HEK293 (cell line): ENCODE data around the gene AGAP9.

ENCODE experiments used
- ATF2 ChIP-seq: fragments of 450-650 bp; formaldehyde crosslinking; IDR thresholded peaks from 2 replicates; pipeline ENCODE4 v1.5.1; 2016; ENCODE audit warnings: missing biosample characterization, missing genetic modification characterization, low read depth
- GLI4 ChIP-seq: fragments of 450-650 bp; formaldehyde crosslinking; IDR thresholded peaks from 2 replicates; pipeline ENCODE4 v1.5.1; 2016; ENCODE audit warnings: missing biosample characterization, missing genetic modification characterization
- GLIS1 ChIP-seq: fragments of 450-650 bp; formaldehyde crosslinking; IDR thresholded peaks from 2 replicates; pipeline ENCODE4 v1.5.1; 2016; ENCODE audit warnings: missing biosample characterization, missing genetic modification characterization
- GLIS2 ChIP-seq: fragments of 450-650 bp; formaldehyde crosslinking; IDR thresholded peaks from 2 replicates; pipeline ENCODE4 v1.5.1; 2016; ENCODE audit warnings: missing biosample characterization, missing genetic modification characterization
- PBX3 ChIP-seq: sonication (generic); formaldehyde crosslinking; IDR thresholded peaks from 2 replicates; pipeline ENCODE4 v1.8.1; 2022; ENCODE audit warnings: mild to moderate bottlenecking, moderate library complexity, missing genetic modification reagents
- SCRT1 ChIP-seq: fragments of 450-650 bp; formaldehyde crosslinking; IDR thresholded peaks from 2 replicates; pipeline ENCODE4 v1.5.1; 2016; ENCODE audit warnings: missing biosample characterization, missing genetic modification characterization, borderline replicate concordance
- SCRT2 ChIP-seq: fragments of 450-650 bp; formaldehyde crosslinking; IDR thresholded peaks from 2 replicates; pipeline ENCODE4 v1.5.1; 2016; ENCODE audit warnings: missing biosample characterization, missing genetic modification characterization
- SP2 ChIP-seq: fragments of 450-650 bp; formaldehyde crosslinking; IDR thresholded peaks from 2 replicates; pipeline ENCODE4 v1.5.1; 2016; ENCODE audit warnings: missing biosample characterization, missing genetic modification characterization
- SP3 ChIP-seq: fragments of 450-650 bp; formaldehyde crosslinking; IDR thresholded peaks from 2 replicates; pipeline ENCODE4 v1.5.1; 2016; ENCODE audit warnings: missing biosample characterization, missing genetic modification characterization
- YY1 ChIP-seq: fragments of 450-650 bp; formaldehyde crosslinking; IDR thresholded peaks from 2 replicates; pipeline ENCODE4 v1.5.1; 2018; ENCODE audit warnings: missing biosample characterization, missing genetic modification characterization
- ZBTB1 ChIP-seq: fragments of 450-650 bp; formaldehyde crosslinking; IDR thresholded peaks from 2 replicates; pipeline ENCODE4 v1.5.1; 2016; ENCODE audit warnings: missing biosample characterization, missing genetic modification characterization
- ZBTB8A ChIP-seq: fragments of 450-650 bp; formaldehyde crosslinking; IDR thresholded peaks from 2 replicates; pipeline ENCODE4 v1.5.1; 2016; ENCODE audit warnings: missing biosample characterization, missing genetic modification characterization
- ZFP69B ChIP-seq: fragments of 450-650 bp; formaldehyde crosslinking; IDR thresholded peaks from 2 replicates; pipeline ENCODE4 v1.5.1; 2016; ENCODE audit warnings: missing biosample characterization, missing genetic modification characterization
- ZNF24 ChIP-seq: fragments of 450-650 bp; formaldehyde crosslinking; IDR thresholded peaks from 2 replicates; pipeline ENCODE4 v1.5.1; 2016; ENCODE audit warnings: missing biosample characterization, missing genetic modification characterization
- ZNF324 ChIP-seq: fragments of 450-650 bp; formaldehyde crosslinking; IDR thresholded peaks from 2 replicates; pipeline ENCODE4 v1.5.1; 2016; ENCODE audit warnings: missing biosample characterization, missing genetic modification characterization
- ZNF391 ChIP-seq: fragments of 450-650 bp; formaldehyde crosslinking; IDR thresholded peaks from 2 replicates; pipeline ENCODE4 v1.5.1; 2016; ENCODE audit warnings: low read depth, missing biosample characterization, missing genetic modification characterization, borderline replicate concordance
- ZNF600 ChIP-seq: fragments of 450-650 bp; formaldehyde crosslinking; IDR thresholded peaks from 2 replicates; pipeline ENCODE4 v1.5.1; 2016; ENCODE audit warnings: missing biosample characterization, missing genetic modification characterization
- ZNF629 ChIP-seq: fragments of 450-650 bp; formaldehyde crosslinking; IDR thresholded peaks from 2 replicates; pipeline ENCODE4 v1.5.1; 2017; ENCODE audit warnings: missing biosample characterization, missing genetic modification characterization
- ZNF660 ChIP-seq: fragments of 450-650 bp; IDR thresholded peaks from 2 replicates; pipeline ENCODE4 v1.5.1; 2018; ENCODE audit warnings: missing biosample characterization, mild to moderate bottlenecking, missing genetic modification characterization
- ZNF707 ChIP-seq: fragments of 450-650 bp; formaldehyde crosslinking; IDR thresholded peaks from 2 replicates; pipeline ENCODE4 v1.5.1; 2016; ENCODE audit warnings: missing biosample characterization, missing genetic modification characterization
- ZSCAN23 ChIP-seq: fragments of 450-650 bp; formaldehyde crosslinking; IDR thresholded peaks from 2 replicates; pipeline ENCODE4 v1.5.1; 2016; ENCODE audit warnings: missing biosample characterization, missing genetic modification characterization
- ZSCAN30 ChIP-seq: fragments of 450-650 bp; IDR thresholded peaks from 2 replicates; pipeline ENCODE4 v1.5.1; 2018; ENCODE audit warnings: missing biosample characterization, mild to moderate bottlenecking, missing genetic modification characterization, moderate library complexity
- TF ChIP-seq, protein P1 (sequence below): fragments of 450-650 bp; formaldehyde crosslinking; IDR thresholded peaks from 2 replicates; pipeline ENCODE4 v1.5.1; 2017; ENCODE audit warnings: missing biosample characterization, missing genetic modification characterization
- TF ChIP-seq, protein P2 (sequence below): fragments of 450-650 bp; formaldehyde crosslinking; conservative IDR thresholded peaks from 2 replicates; pipeline ENCODE4 v1.5.1; 2016; ENCODE audit warnings: low read depth, missing biosample characterization, missing genetic modification characterization
- TF ChIP-seq, protein P3 (sequence below): fragments of 450-650 bp; formaldehyde crosslinking; IDR thresholded peaks from 2 replicates; pipeline ENCODE4 v1.5.1; 2016; ENCODE audit warnings: missing biosample characterization, missing genetic modification characterization
- TF ChIP-seq, protein P4 (sequence below): fragments of 450-650 bp; formaldehyde crosslinking; IDR thresholded peaks from 2 replicates; pipeline ENCODE4 v1.5.1; 2016; ENCODE audit warnings: missing biosample characterization, missing genetic modification characterization
- TF ChIP-seq, protein P5 (sequence below): fragments of 450-650 bp; formaldehyde crosslinking; IDR thresholded peaks from 2 replicates; pipeline ENCODE4 v1.5.1; 2016; ENCODE audit warnings: missing biosample characterization, missing genetic modification characterization

The AGAP9 gene

GRCh38 chr10:47553214-47553859 lies 29.9 kb upstream of the AGAP9 start (continued):
- peak; percentile 43; the same call in 1 of the 2 replicates for TF ChIP-seq ATF2 (tag by site-specific recombination)
- peak; percentile 96 for TF ChIP-seq SCRT2 (tag by site-specific recombination)
- TF ChIP-seq, protein P1, sequence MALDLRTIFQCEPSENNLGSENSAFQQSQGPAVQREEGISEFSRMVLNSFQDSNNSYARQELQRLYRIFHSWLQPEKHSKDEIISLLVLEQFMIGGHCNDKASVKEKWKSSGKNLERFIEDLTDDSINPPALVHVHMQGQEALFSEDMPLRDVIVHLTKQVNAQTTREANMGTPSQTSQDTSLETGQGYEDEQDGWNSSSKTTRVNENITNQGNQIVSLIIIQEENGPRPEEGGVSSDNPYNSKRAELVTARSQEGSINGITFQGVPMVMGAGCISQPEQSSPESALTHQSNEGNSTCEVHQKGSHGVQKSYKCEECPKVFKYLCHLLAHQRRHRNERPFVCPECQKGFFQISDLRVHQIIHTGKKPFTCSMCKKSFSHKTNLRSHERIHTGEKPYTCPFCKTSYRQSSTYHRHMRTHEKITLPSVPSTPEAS: peak; percentile 51; the same call in 1 of the 2 replicates
- TF ChIP-seq GLIS1 (tag by site-specific recombination): peak; percentile 41; the same call in 1 of the 2 replicates
- peak; percentile 76 for TF ChIP-seq GLIS2
- peak; percentile 84 for TF ChIP-seq ZNF629 (tag by site-specific recombination)
- peak; percentile 99 for TF ChIP-seq ZNF660
- TF ChIP-seq, protein P2, sequence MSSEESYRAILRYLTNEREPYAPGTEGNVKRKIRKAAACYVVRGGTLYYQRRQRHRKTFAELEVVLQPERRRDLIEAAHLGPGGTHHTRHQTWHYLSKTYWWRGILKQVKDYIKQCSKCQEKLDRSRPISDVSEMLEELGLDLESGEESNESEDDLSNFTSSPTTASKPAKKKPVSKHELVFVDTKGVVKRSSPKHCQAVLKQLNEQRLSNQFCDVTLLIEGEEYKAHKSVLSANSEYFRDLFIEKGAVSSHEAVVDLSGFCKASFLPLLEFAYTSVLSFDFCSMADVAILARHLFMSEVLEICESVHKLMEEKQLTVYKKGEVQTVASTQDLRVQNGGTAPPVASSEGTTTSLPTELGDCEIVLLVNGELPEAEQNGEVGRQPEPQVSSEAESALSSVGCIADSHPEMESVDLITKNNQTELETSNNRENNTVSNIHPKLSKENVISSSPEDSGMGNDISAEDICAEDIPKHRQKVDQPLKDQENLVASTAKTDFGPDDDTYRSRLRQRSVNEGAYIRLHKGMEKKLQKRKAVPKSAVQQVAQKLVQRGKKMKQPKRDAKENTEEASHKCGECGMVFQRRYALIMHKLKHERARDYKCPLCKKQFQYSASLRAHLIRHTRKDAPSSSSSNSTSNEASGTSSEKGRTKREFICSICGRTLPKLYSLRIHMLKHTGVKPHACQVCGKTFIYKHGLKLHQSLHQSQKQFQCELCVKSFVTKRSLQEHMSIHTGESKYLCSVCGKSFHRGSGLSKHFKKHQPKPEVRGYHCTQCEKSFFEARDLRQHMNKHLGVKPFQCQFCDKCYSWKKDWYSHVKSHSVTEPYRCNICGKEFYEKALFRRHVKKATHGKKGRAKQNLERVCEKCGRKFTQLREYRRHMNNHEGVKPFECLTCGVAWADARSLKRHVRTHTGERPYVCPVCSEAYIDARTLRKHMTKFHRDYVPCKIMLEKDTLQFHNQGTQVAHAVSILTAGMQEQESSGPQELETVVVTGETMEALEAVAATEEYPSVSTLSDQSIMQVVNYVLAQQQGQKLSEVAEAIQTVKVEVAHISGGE (tag by site-specific recombination): peak; percentile 100
- 0 out of 2 replicates have a peak, but pooled peaks have one; percentile 48 for TF ChIP-seq PBX3 (CRISPR knock-in tag)
- peak; percentile 98 for TF ChIP-seq ZNF324 (tag by site-specific recombination)
- TF ChIP-seq, protein P3, sequence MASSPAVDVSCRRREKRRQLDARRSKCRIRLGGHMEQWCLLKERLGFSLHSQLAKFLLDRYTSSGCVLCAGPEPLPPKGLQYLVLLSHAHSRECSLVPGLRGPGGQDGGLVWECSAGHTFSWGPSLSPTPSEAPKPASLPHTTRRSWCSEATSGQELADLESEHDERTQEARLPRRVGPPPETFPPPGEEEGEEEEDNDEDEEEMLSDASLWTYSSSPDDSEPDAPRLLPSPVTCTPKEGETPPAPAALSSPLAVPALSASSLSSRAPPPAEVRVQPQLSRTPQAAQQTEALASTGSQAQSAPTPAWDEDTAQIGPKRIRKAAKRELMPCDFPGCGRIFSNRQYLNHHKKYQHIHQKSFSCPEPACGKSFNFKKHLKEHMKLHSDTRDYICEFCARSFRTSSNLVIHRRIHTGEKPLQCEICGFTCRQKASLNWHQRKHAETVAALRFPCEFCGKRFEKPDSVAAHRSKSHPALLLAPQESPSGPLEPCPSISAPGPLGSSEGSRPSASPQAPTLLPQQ (tag by site-specific recombination): peak; percentile 87
- peak; percentile 92 for TF ChIP-seq ZSCAN23 (tag by site-specific recombination)
- TF ChIP-seq ZSCAN30: peak; percentile 98
- peak; percentile 82 for TF ChIP-seq ZNF24 (tag by site-specific recombination)
- TF ChIP-seq ZFP69B (tag by site-specific recombination): peak; percentile 83
- TF ChIP-seq ZNF391 (tag by site-specific recombination): peak; percentile 90
- TF ChIP-seq ZBTB1 (tag by site-specific recombination): 0 out of 2 replicates have a peak, but pooled peaks have one; percentile 40
- TF ChIP-seq ZNF600 (tag by site-specific recombination): peak; percentile 99
- TF ChIP-seq ZNF707: peak; percentile 56; the same call in 1 of the 2 replicates
- peak; percentile 70 for TF ChIP-seq SP2 (tag by site-specific recombination)
- peak; percentile 52 for TF ChIP-seq ZBTB8A
- peak; percentile 89 for TF ChIP-seq SCRT1 (tag by site-specific recombination)
- TF ChIP-seq SP3: peak; percentile 48
- TF ChIP-seq, protein P4, sequence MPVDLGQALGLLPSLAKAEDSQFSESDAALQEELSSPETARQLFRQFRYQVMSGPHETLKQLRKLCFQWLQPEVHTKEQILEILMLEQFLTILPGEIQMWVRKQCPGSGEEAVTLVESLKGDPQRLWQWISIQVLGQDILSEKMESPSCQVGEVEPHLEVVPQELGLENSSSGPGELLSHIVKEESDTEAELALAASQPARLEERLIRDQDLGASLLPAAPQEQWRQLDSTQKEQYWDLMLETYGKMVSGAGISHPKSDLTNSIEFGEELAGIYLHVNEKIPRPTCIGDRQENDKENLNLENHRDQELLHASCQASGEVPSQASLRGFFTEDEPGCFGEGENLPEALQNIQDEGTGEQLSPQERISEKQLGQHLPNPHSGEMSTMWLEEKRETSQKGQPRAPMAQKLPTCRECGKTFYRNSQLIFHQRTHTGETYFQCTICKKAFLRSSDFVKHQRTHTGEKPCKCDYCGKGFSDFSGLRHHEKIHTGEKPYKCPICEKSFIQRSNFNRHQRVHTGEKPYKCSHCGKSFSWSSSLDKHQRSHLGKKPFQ: peak; percentile 22; the same call in 1 of the 2 replicates
- TF ChIP-seq, protein P5, sequence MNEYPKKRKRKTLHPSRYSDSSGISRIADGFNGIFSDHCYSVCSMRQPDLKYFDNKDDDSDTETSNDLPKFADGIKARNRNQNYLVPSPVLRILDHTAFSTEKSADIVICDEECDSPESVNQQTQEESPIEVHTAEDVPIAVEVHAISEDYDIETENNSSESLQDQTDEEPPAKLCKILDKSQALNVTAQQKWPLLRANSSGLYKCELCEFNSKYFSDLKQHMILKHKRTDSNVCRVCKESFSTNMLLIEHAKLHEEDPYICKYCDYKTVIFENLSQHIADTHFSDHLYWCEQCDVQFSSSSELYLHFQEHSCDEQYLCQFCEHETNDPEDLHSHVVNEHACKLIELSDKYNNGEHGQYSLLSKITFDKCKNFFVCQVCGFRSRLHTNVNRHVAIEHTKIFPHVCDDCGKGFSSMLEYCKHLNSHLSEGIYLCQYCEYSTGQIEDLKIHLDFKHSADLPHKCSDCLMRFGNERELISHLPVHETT (tag by site-specific recombination): peak; percentile 95
- peak; percentile 97 for TF ChIP-seq GLI4 (tag by site-specific recombination)
- TF ChIP-seq YY1 (tag by site-specific recombination): peak; percentile 80
